Measurements from ENCODE around the gene NAA25.

DNA sequence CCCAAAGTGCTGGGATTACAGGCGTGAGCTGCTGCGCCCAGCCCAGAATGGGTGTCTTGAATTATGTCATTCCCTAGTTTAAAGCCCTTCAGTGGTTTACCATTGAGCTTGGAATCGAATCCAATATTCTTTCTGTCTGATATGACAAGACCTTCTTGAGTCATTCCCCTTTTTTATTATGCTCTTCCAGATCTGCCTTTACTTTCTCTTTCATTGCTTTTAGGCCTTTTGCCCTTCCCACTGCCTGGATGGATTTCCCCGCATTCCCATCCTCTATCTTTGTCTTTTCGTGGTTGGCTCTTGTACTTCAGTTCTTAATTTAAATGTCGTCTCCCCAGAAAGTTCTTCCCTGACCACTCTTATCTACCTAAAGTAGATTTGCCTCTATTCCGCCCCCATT lies 18.3 kb upstream of the NAA25 start:
- TF ChIP-seq POLR2A (IDR thresholded peaks at IDR 0.05; ENCODE audit: low read depth, low read length) (no peak), EZH2 (IDR thresholded peaks at IDR 0.05; ENCODE audit: borderline replicate concordance, low read depth, low read length, severe bottlenecking) (no peak), POLR2AphosphoS5 (IDR thresholded peaks at IDR 0.05; ENCODE audit: insufficient read depth, low read depth, low read length) (no peak), FOS (IDR thresholded peaks at IDR 0.05; ENCODE audit: borderline replicate concordance, insufficient read depth, low read length) (no peak)
- TF ChIP-seq, protein P1, sequence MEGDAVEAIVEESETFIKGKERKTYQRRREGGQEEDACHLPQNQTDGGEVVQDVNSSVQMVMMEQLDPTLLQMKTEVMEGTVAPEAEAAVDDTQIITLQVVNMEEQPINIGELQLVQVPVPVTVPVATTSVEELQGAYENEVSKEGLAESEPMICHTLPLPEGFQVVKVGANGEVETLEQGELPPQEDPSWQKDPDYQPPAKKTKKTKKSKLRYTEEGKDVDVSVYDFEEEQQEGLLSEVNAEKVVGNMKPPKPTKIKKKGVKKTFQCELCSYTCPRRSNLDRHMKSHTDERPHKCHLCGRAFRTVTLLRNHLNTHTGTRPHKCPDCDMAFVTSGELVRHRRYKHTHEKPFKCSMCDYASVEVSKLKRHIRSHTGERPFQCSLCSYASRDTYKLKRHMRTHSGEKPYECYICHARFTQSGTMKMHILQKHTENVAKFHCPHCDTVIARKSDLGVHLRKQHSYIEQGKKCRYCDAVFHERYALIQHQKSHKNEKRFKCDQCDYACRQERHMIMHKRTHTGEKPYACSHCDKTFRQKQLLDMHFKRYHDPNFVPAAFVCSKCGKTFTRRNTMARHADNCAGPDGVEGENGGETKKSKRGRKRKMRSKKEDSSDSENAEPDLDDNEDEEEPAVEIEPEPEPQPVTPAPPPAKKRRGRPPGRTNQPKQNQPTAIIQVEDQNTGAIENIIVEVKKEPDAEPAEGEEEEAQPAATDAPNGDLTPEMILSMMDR (IDR thresholded peaks at IDR 0.05; ENCODE audit: extremely low read depth in 1 of 2, insufficient read depth in 1 of 2, low read depth in 1 of 2, low read length in 2 of 2) = no peak
- TF ChIP-seq, protein P2, sequence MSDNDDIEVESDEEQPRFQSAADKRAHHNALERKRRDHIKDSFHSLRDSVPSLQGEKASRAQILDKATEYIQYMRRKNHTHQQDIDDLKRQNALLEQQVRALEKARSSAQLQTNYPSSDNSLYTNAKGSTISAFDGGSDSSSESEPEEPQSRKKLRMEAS (IDR thresholded peaks at IDR 0.05; ENCODE audit: insufficient read depth, insufficient read length) = no peak

Data from endothelial cell of umbilical vein (primary cell).